Posterior cingulate gyrus (tissue), 11 donors: ENCODE measurements around the gene KCNJ12.
A peak's percentile ranks its signal among the peaks of the same experiment; 100 is the strongest.
"Not testable (repeated sequence)": the region's sequence is repeated elsewhere in the genome, so short reads cannot be mapped to it uniquely, and the experiment has no call there.

Experiments
- DNase-seq, 10 donors: peaks; one replicate each; pipeline versions ENCODE4 v3.0.0 to v3.0.0-alpha.2; 2020 to 2021; ENCODE audit warnings: mixed read lengths in 3 of 10
- intact Hi-C: fragments of 100-400 bp; cut with DNase I; formaldehyde crosslinking; loops from one replicate; pipeline ENCODE4 v1.15.1; 2023

Gene KCNJ12

GRCh38 chr17:21378553-21378952 is 2.4 kb downstream of the KCNJ12 start:
- no peak for DNase-seq

GRCh38 chr17:21379080-21379711 is 3.0 kb downstream of the KCNJ12 start:
- DNase-seq, result peak in 2 of 10 donors; percentile 70 to 75
- intact Hi-C loops, result no loop called here

More at GRCh38 chr17:21378553-21378952, 2.4 kb downstream of the KCNJ12 start:
- intact Hi-C loops, result no loop called here

- intact Hi-C loops, result no loop called here
- DNase-seq, result peak in 1 of 10 donors; percentile 43
These were observed 4.5 kb downstream of the KCNJ12 start for GRCh38 chr17:21380659-21381058.

- intact Hi-C loops, result no loop called here
- DNase-seq, result peak in 1 of 10 donors; percentile 20
These were observed 5.0 kb downstream of the KCNJ12 start for GRCh38 chr17:21381076-21381706.

GRCh38 chr17:21382560-21383495 is 6.7 kb downstream of the KCNJ12 start:
- intact Hi-C loops, result no loop called here
- DNase-seq, result peak in 2 of 10 donors; percentile 65 to 74

- intact Hi-C loops, result no loop called here
- DNase-seq, result peak in 1 of 10 donors; percentile 37
These were observed 9.2 kb downstream of the KCNJ12 start for GRCh38 chr17:21385281-21385845.

GRCh38 chr17:21387616-21388015 is 11.5 kb downstream of the KCNJ12 start:
- intact Hi-C loops, result no loop called here
- DNase-seq, result no peak

- peak in 1 of 10 donors; percentile 81 for DNase-seq
- intact Hi-C loops, result no loop called here
These were observed 11.9 kb downstream of the KCNJ12 start for GRCh38 chr17:21388066-21388465.

- DNase-seq, result no peak
- intact Hi-C loops, result no loop called here
These were observed 12.8 kb downstream of the KCNJ12 start for GRCh38 chr17:21388944-21389343.

GRCh38 chr17:21389394-21389793 is 13.2 kb downstream of the KCNJ12 start:
- intact Hi-C loops, result no loop called here
- no peak for DNase-seq

GRCh38 chr17:21390294-21390693 is 14.1 kb downstream of the KCNJ12 start:
- no peak for DNase-seq
- intact Hi-C loops, result no loop called here

GRCh38 chr17:21392266-21392665 is 16.1 kb downstream of the KCNJ12 start:
- intact Hi-C loops, result no loop called here
- no peak for DNase-seq

GRCh38 chr17:21394265-21394664 is 18.1 kb downstream of the KCNJ12 start:
- no peak for DNase-seq
- intact Hi-C loops, result no loop called here

- no peak for DNase-seq
- intact Hi-C loops, result no loop called here
These were observed 19.6 kb downstream of the KCNJ12 start for GRCh38 chr17:21395764-21396163.

- no peak for DNase-seq
- intact Hi-C loops, result no loop called here
These were observed 20.1 kb downstream of the KCNJ12 start for GRCh38 chr17:21396237-21396636.

GRCh38 chr17:21397341-21398190 is 21.4 kb downstream of the KCNJ12 start:
- intact Hi-C loops, result no loop called here
- DNase-seq, result no peak

- DNase-seq, result peak in 1 of 10 donors; percentile 3
- intact Hi-C loops, result no loop called here
These were observed 23.5 kb downstream of the KCNJ12 start for GRCh38 chr17:21399474-21400186.

- DNase-seq, intact Hi-C loops: not testable (repeated sequence)
These were observed 24.0 kb downstream of the KCNJ12 start for GRCh38 chr17:21400187-21400569.
